VCaP (cell line): ENCODE data around the gene CAMSAP2.
A peak's percentile ranks its signal among the peaks of the same experiment; 100 is the strongest.

ENCODE experiments used
- H3K27ac ChIP-seq: fragments of 450-650 bp; 2 replicates; pipeline ENCODE4 v1.5.1; 2017
- CTCF ChIP-seq: fragments of 450-650 bp; conservative IDR thresholded peaks from 2 replicates; pipeline ENCODE4 v1.5.1; 2017; ENCODE audit warnings: mild to moderate bottlenecking, moderate library complexity

The CAMSAP2 gene

GRCh38 chr1:200774735-200775444, 36.2 kb downstream of the CAMSAP2 start:
- H3K27ac ChIP-seq, result no peak overlapping the region
- no peak for TF ChIP-seq CTCF

- no peak overlapping the region for H3K27ac ChIP-seq
- no peak for TF ChIP-seq CTCF
Measured at GRCh38 chr1:200775850-200776249, 37.2 kb downstream of the CAMSAP2 start.

GRCh38 chr1:200776949-200777348, 38.3 kb downstream of the CAMSAP2 start:
- TF ChIP-seq CTCF, result no peak
- no peak overlapping the region for H3K27ac ChIP-seq

- no peak overlapping the region for H3K27ac ChIP-seq
- TF ChIP-seq CTCF, result no peak
Measured at GRCh38 chr1:200778766-200779165, 40.1 kb downstream of the CAMSAP2 start.

GRCh38 chr1:200779326-200779725, 40.6 kb downstream of the CAMSAP2 start:
- H3K27ac ChIP-seq, result no peak overlapping the region
- no peak for TF ChIP-seq CTCF

- no peak for TF ChIP-seq CTCF
- peak overlapping the region; percentile 48 for H3K27ac ChIP-seq
Measured at GRCh38 chr1:200780545-200781369, 42.1 kb downstream of the CAMSAP2 start.

GRCh38 chr1:200783926-200784325, 45.2 kb downstream of the CAMSAP2 start:
- no peak overlapping the region for H3K27ac ChIP-seq

More at GRCh38 chr1:200783926-200784325, 45.2 kb downstream of the CAMSAP2 start:
- no peak for TF ChIP-seq CTCF
